ENCODE data around the gene FAM111B. TPM values are rescaled to one million over a fixed set of nuclear protein-coding genes. Genes with fewer than 3 reads are reported as not detected.

Gene FAM111B
- total and polyA plus RNA-seq, 2 of the 8 experiments (the other 6 are each of a cell fraction or from before 2014, with no cell fraction given), result 4.8 to 38.1 TPM

DNA sequence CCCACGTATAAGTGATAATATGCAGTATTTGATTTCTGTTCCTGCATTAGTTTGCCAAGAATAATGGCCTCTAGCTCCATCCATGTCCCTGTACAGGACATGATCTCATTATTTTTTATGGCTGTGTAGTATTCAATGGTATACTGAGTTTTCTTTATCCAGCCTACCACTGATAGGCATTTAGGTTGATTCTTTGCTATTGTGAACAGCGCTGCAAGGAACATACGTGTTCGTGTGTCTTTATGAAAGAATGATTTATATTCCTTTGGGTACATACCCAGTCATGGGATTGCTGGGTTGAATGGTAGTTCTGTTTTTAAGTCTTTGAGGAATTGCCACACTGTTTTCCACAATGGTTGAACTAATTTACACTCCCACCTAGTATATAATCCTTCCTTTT, 34.2 kb downstream of the FAM111B start:
- 95% methylated on average over 4 of the region's 4 CpGs; no CpG with 5 or more reads in 1 of the 2 experiments for WGBS, 2 experiments (ENCODE audit: extremely low coverage in 1 of 2, insufficient coverage in 1 of 2, insufficient read length in 1 of 2, insufficient replicate concordance in 2 of 2, low coverage in 1 of 2, low lambda C conversion rate in 2 of 2, missing lambda C conversion rate in 1 of 2)
- TF ChIP-seq SIRT6 (IDR thresholded peaks at IDR 0.05; ENCODE audit: low read length) (no peak), TBP (IDR thresholded peaks at IDR 0.05; ENCODE audit: low read depth, low read length) (no peak), SAP30 (IDR thresholded peaks at IDR 0.05; ENCODE audit: insufficient read depth, insufficient replicate concordance, low read length) (no peak), CTBP2 (IDR thresholded peaks at IDR 0.05; ENCODE audit: borderline replicate concordance, insufficient read depth, insufficient read length, low read length) (no peak), EZH2 (IDR thresholded peaks at IDR 0.05; ENCODE audit: low read depth, low read length, severe bottlenecking) (no peak), BACH1 (IDR thresholded peaks at IDR 0.05; ENCODE audit: low read length) (no peak), TAF1 (IDR thresholded peaks at IDR 0.05; ENCODE audit: low read depth, low read length) (no peak), BRCA1 (IDR thresholded peaks at IDR 0.05; ENCODE audit: low read depth, low read length) (no peak), NRF1 (IDR thresholded peaks at IDR 0.05; ENCODE audit: low read depth, low read length) (no peak), RNF2 (IDR thresholded peaks at IDR 0.05; ENCODE audit: borderline replicate concordance, low read depth, low read length, missing control alignments, poor library complexity, severe bottlenecking) (no peak), POLR2AphosphoS5 (IDR thresholded peaks at IDR 0.05; ENCODE audit: low read depth, low read length) (no peak), HDAC6 (IDR thresholded peaks at IDR 0.05; ENCODE audit: low read depth, low read length) (no peak), TEAD4 (IDR thresholded peaks at IDR 0.05; ENCODE audit: low read depth, low read length) (no peak), EGR1 (IDR thresholded peaks at IDR 0.05; ENCODE audit: borderline replicate concordance, low read depth, low read length) (no peak), JUND (IDR thresholded peaks at IDR 0.05; ENCODE audit: low read length) (no peak)

More for the DNA sequence above, 34.2 kb downstream of the FAM111B start:
- CTCF ChIA-PET (ENCODE audit: partially characterized antibody), result interaction anchor here (1.7 to 2.2 kb wide), 3 partner anchors 16 to 44 kb away, joined by 3 to 11 read pairs (median 10); partner anchors contain the start of gene DTX4
- H2BK20ac ChIP-seq (ENCODE audit: low read length), result no peak overlapping the region
- no peaks in the 10 kb centered on the region; a peak in 1 of 7 replicates for H3K27me3 ChIP-seq (replicated peaks in 1 of 4; ENCODE audit: control insufficient read depth in 3 of 4, extremely low read depth in 1 of 4, insufficient read depth in 3 of 4, low read length in 3 of 4)
- peaks cover 0 to 6% of the 10 kb centered on the region in 2 experiments; a peak in 2 of 4 replicates for H3K79me2 ChIP-seq (ENCODE audit: control insufficient read depth in 1 of 2, insufficient read depth in 2 of 2, low read length in 2 of 2)
- no peak overlapping the region for H3K18ac ChIP-seq (ENCODE audit: extremely low read depth, low read length)
- no peak overlapping the region for H3K23ac ChIP-seq (ENCODE audit: insufficient read length)
- no peak overlapping the region for H3K14ac ChIP-seq (ENCODE audit: insufficient read length)
- H2BK5ac ChIP-seq (ENCODE audit: low read depth, low read length), result no peak overlapping the region
- H3K4me2 ChIP-seq (ENCODE audit: insufficient read depth in 1 of 2, low read depth in 2 of 2, low read length in 2 of 2), result no peak overlapping the region; a peak in 1 of 4 replicates
- H3K56ac ChIP-seq (replicated peaks; ENCODE audit: insufficient read length, low read depth, low read length), result no peak overlapping the region
- no peaks in the 10 kb centered on the region for H3K79me1 ChIP-seq (ENCODE audit: low read depth, low read length)
- H3K23me2 ChIP-seq (ENCODE audit: low read depth, low read length), result peaks cover 6% of the 10 kb centered on the region; the same call in 1 of the 2 replicates
- no peaks in the 10 kb centered on the region for H3K36me3 ChIP-seq (ENCODE audit: control insufficient read depth in 2 of 4, insufficient read depth in 4 of 4, low read length in 3 of 4)
- H4K91ac ChIP-seq (replicated peaks; ENCODE audit: insufficient read length, low read length), result no peak overlapping the region
- H4K8ac ChIP-seq (ENCODE audit: extremely low read depth, insufficient read depth, low read length), result no peak overlapping the region
- no peak overlapping the region for H2BK15ac ChIP-seq (ENCODE audit: low read length)
- H2BK12ac ChIP-seq (ENCODE audit: low read depth, low read length), result no peak overlapping the region
- no peak overlapping the region for H3K4ac ChIP-seq (replicated peaks; ENCODE audit: insufficient read length, low read depth, low read length)
- no peak overlapping the region for H2BK120ac ChIP-seq (replicated peaks; ENCODE audit: low read depth, low read length)
- no peaks in the 10 kb centered on the region for H3K9me3 ChIP-seq (ENCODE audit: insufficient read depth in 2 of 2, low read depth in 1 of 2, low read length in 1 of 2)
- no peaks in the 10 kb centered on the region for H4K20me1 ChIP-seq (replicated peaks in 1 of 2; ENCODE audit: control insufficient read depth in 1 of 2, insufficient read depth in 2 of 2, low read length in 2 of 2)
- H2AK5ac ChIP-seq (ENCODE audit: low read depth, low read length), result no peak overlapping the region
- H3K9ac ChIP-seq (replicated peaks in 1 of 4; ENCODE audit: extremely low read depth in 1 of 4, low read depth in 3 of 4, low read length in 3 of 4), result no peak overlapping the region
- H3K4me1 ChIP-seq (replicated peaks in 1 of 4; ENCODE audit: control insufficient read depth in 3 of 4, insufficient read depth in 4 of 4, low read length in 3 of 4), result peaks cover 0 to 8% (median 0%) of the 10 kb centered on the region in 4 experiments; a peak in 2 of 7 replicates
- DNase-seq (ENCODE audit: low read depth in 1 of 2, low spot score in 2 of 2) (no peak), FAIRE-seq (no peak)
- POLR2A ChIA-PET (ENCODE audit: partially characterized antibody), result no interaction called here
- H3K27ac ChIP-seq (ENCODE audit: low read depth, low read length), result no peak overlapping the region
- no peak overlapping the region for H2AFZ ChIP-seq (ENCODE audit: low read length)
- 0 out of 8 replicates have a peak overlapping the region, but pooled peaks of 1 of the 4 experiments have one; percentile 75 for H3K4me3 ChIP-seq (ENCODE audit: extremely low read depth in 1 of 4, insufficient read depth in 2 of 4, low read depth in 3 of 4, low read length in 4 of 4)
- no peak overlapping the region for H4K5ac ChIP-seq (ENCODE audit: insufficient read length, low read depth, low read length)
